H9 (cell line): ENCODE results near the gene CYGB. TPM values are rescaled to one million over a fixed set of nuclear protein-coding genes. Genes with fewer than 3 reads are reported as not detected.

Experiments
- DNase-seq: peaks from one replicate; pipeline ENCODE4 v3.0.0-alpha.2; 2017
- H2AFZ ChIP-seq: one replicate; pipeline ENCODE4 v1.6.1; 2013; ENCODE audit warnings: mild to moderate bottlenecking, low read length, control low read depth, moderate library complexity
- H2AK5ac ChIP-seq: 2 replicates; pipeline ENCODE4 v1.6.1; 2013; ENCODE audit warnings: low read length, control low read depth, mixed read lengths; ENCODE audit not compliant: insufficient read length
- H2BK120ac ChIP-seq: one replicate; pipeline ENCODE4 v1.6.1; 2013; ENCODE audit warnings: low read depth, mild to moderate bottlenecking, low read length, control low read depth, inconsistent platforms; ENCODE audit not compliant: poor library complexity, severe bottlenecking
- H2BK12ac ChIP-seq: 2 replicates; pipeline ENCODE4 v1.6.1; 2013; ENCODE audit warnings: low read length, control low read depth, mixed read lengths, low read depth; ENCODE audit not compliant: insufficient read length
- H2BK15ac ChIP-seq: 2 replicates; pipeline ENCODE4 v1.6.1; 2013; ENCODE audit warnings: low read depth, low read length, control low read depth
- H2BK20ac ChIP-seq: one replicate; pipeline ENCODE4 v1.6.1; 2013; ENCODE audit warnings: low read depth, mild to moderate bottlenecking, low read length, control low read depth, inconsistent platforms; ENCODE audit not compliant: poor library complexity, severe bottlenecking
- H2BK5ac ChIP-seq: 2 replicates; pipeline ENCODE4 v1.6.1; 2013; ENCODE audit warnings: low read length, control low read depth, mixed read lengths; ENCODE audit not compliant: insufficient read length
- H3K14ac ChIP-seq: 2 replicates; pipeline ENCODE4 v1.6.1; 2013; ENCODE audit warnings: low read length, control low read depth; ENCODE audit not compliant: insufficient read depth
- H3K18ac ChIP-seq: 2 replicates; pipeline ENCODE4 v1.6.1; 2013; ENCODE audit warnings: low read depth, mild to moderate bottlenecking, mixed read lengths, low read length, control low read depth; ENCODE audit not compliant: insufficient read length
- H3K23ac ChIP-seq: 2 replicates; pipeline ENCODE4 v1.6.1; 2013; ENCODE audit warnings: low read length, control low read depth, mixed read lengths, low read depth; ENCODE audit not compliant: insufficient read length
- H3K23me2 ChIP-seq: 2 replicates; pipeline ENCODE4 v1.6.1; 2013; ENCODE audit warnings: low read depth, mild to moderate bottlenecking, mixed read lengths, low read length, control low read depth; ENCODE audit not compliant: insufficient read length, poor library complexity, severe bottlenecking
- H3K27ac ChIP-seq: 2 replicates; pipeline ENCODE4 v1.5.1; 2013; ENCODE audit warnings: low read length, control low read depth, mixed read lengths, low read depth; ENCODE audit not compliant: insufficient read length
- H3K27me3 ChIP-seq: 2 replicates; pipeline ENCODE4 v1.6.1; 2013; ENCODE audit warnings: low read length, control low read depth, inconsistent platforms; ENCODE audit not compliant: insufficient read depth
- H3K4ac ChIP-seq: 2 replicates; pipeline ENCODE4 v1.6.1; 2013; ENCODE audit warnings: low read depth, mild to moderate bottlenecking, control low read depth, inconsistent platforms, low read length, moderate library complexity
- H3K4me1 ChIP-seq: 2 replicates; pipeline ENCODE4 v1.6.1; 2013; ENCODE audit warnings: low read length, control low read depth, inconsistent platforms; ENCODE audit not compliant: insufficient read depth
- H3K4me2 ChIP-seq: 2 replicates; pipeline ENCODE4 v1.6.1; 2013; ENCODE audit warnings: low read length, control low read depth, mixed read lengths; ENCODE audit not compliant: insufficient read length, insufficient read depth
- H3K56ac ChIP-seq: 2 replicates; pipeline ENCODE4 v1.6.1; 2013; ENCODE audit warnings: low read depth, mild to moderate bottlenecking, mixed read lengths, low read length, control low read depth; ENCODE audit not compliant: insufficient read length
- H3K79me1 ChIP-seq: 2 replicates; pipeline ENCODE4 v1.6.1; 2013; ENCODE audit warnings: low read depth, mild to moderate bottlenecking, moderate library complexity, low read length, control low read depth, inconsistent platforms; ENCODE audit not compliant: insufficient read depth, poor library complexity, severe bottlenecking
- H3K79me2 ChIP-seq: 2 replicates; pipeline ENCODE4 v1.6.1; 2013; ENCODE audit warnings: low read length, control low read depth, inconsistent platforms; ENCODE audit not compliant: insufficient read depth
- H3K9ac ChIP-seq: 2 replicates; pipeline ENCODE4 v1.6.1; 2013; ENCODE audit warnings: low read length, control low read depth, mixed read lengths; ENCODE audit not compliant: insufficient read length; ENCODE audit errors: extremely low read depth
- H3K9me3 ChIP-seq: one replicate; pipeline ENCODE4 v1.6.1; 2013; ENCODE audit warnings: low read depth, low read length, inconsistent platforms; ENCODE audit not compliant: control insufficient read depth
- H3T11ph ChIP-seq: one replicate; pipeline ENCODE4 v1.6.1; 2013; ENCODE audit warnings: mild to moderate bottlenecking, low read length, control low read depth, inconsistent platforms
- H4K20me1 ChIP-seq: one replicate; pipeline ENCODE4 v1.6.1; 2013; ENCODE audit not compliant: control insufficient read depth, insufficient read length, insufficient read depth
- H4K5ac ChIP-seq: 2 replicates; pipeline ENCODE4 v1.6.1; 2013; ENCODE audit warnings: low read depth, mild to moderate bottlenecking, mixed read lengths, low read length, control low read depth; ENCODE audit not compliant: insufficient read length
- H4K8ac ChIP-seq: replicated peaks from 2 replicates; pipeline ENCODE4 v1.6.1; 2013; ENCODE audit warnings: low read length, control low read depth, mixed read lengths, low read depth; ENCODE audit not compliant: insufficient read length
- H4K91ac ChIP-seq: 2 replicates; pipeline ENCODE4 v1.6.1; 2013; ENCODE audit warnings: low read depth, mild to moderate bottlenecking, moderate library complexity, mixed read lengths, low read length, control low read depth; ENCODE audit not compliant: insufficient read length
- H3K27ac Mint-ChIP-seq, 3 experiments: 2 replicates in 2 of 3; 3 replicates in 1 of 3; pipeline ENCODE4 v1.8.0; 2020 to 2021; ENCODE audit warnings: mixed read lengths in 3 of 3, mild to moderate bottlenecking in 1 of 3, moderate library complexity in 1 of 3
- H3K27me3 Mint-ChIP-seq: 2 replicates; pipeline ENCODE4 v1.8.0; 2021; ENCODE audit warnings: low read depth, mild to moderate bottlenecking, moderate library complexity, mixed read lengths
- H3K36me3 Mint-ChIP-seq, 3 experiments: 2 replicates in 2 of 3; 3 replicates in 1 of 3; pipeline ENCODE4 v1.8.0; 2020 to 2021; ENCODE audit warnings: low read depth in 3 of 3, mixed read lengths in 3 of 3; ENCODE audit not compliant: insufficient read depth in 1 of 3
- H3K4me1 Mint-ChIP-seq, 2 experiments: 2 replicates each; pipeline ENCODE4 v1.8.0; 2020; ENCODE audit warnings: mixed read lengths in 2 of 2
- H3K4me3 Mint-ChIP-seq, 2 experiments: 2 replicates in 1 of 2; 3 replicates in 1 of 2; pipeline ENCODE4 v1.8.0; 2020 to 2021; ENCODE audit warnings: mild to moderate bottlenecking in 2 of 2, mixed read lengths in 2 of 2, moderate library complexity in 1 of 2
- H3K9me3 Mint-ChIP-seq, 2 experiments: 2 replicates in 1 of 2; 3 replicates in 1 of 2; pipeline ENCODE4 v1.8.0; 2020; ENCODE audit warnings: mild to moderate bottlenecking in 2 of 2, mixed read lengths in 2 of 2, moderate library complexity in 1 of 2
- CTCF ChIP-seq: fragments of 200-600 bp; sonication (generic); conservative IDR thresholded peaks from 3 replicates; pipeline ENCODE4 v1.8.0; 2021; ENCODE audit warnings: antibody characterized with exemption, mild to moderate bottlenecking
- WGBS: extraction: QIAGEN DNeasy Blood & Tissue Kit; methylation state at CpG from one replicate; pipeline ENCODE4 v1.1.7; 2013; ENCODE audit warnings: missing lambda C conversion rate, low lambda C conversion rate, mixed read lengths; ENCODE audit not compliant: insufficient read length; ENCODE audit errors: extremely low coverage; 5-methylcytosine and 5-hydroxymethylcytosine counted together
- total RNA-seq: library from RNA; stranded (reverse); gene quantifications from 2 replicates; pipeline ENCODE4 v1.2.1, GENCODE V29; 2021

The CYGB gene
- total RNA-seq, 1 experiment from 2014 or later, result 2.4 TPM

GRCh38 chr17:76485569-76485968, 51.9 kb downstream of the CYGB start:
- Histone ChIP-seq H4K8ac (no peak overlapping the region), H2BK20ac (no peak overlapping the region), H3K79me2 (no peaks in the 10 kb centered on the region), H2AFZ (no peak overlapping the region), H3K27ac (no peak overlapping the region), H3K4me1 (no peaks in the 10 kb centered on the region), H3K23me2 (no peaks in the 10 kb centered on the region), H3K14ac (no peak overlapping the region), H4K5ac (no peak overlapping the region), H2BK5ac (no peak overlapping the region), H3K9ac (no peak overlapping the region), H3K56ac (no peak overlapping the region), H4K20me1 (no peaks in the 10 kb centered on the region), H2BK15ac (no peak overlapping the region), H3K4ac (no peak overlapping the region), H3K18ac (no peak overlapping the region), H2BK12ac (no peak overlapping the region), H3T11ph (no peak overlapping the region), H3K4me2 (no peak overlapping the region), H2AK5ac (no peak overlapping the region), H2BK120ac (no peak overlapping the region), H3K23ac (no peak overlapping the region), H3K27me3 (no peaks in the 10 kb centered on the region), H4K91ac (no peak overlapping the region), H3K9me3 (no peaks in the 10 kb centered on the region), H3K79me1 (no peaks in the 10 kb centered on the region)
- H3K27ac Mint-ChIP-seq, result no peak overlapping the region
- DNase-seq, result no peak
- peaks cover 2% of the 10 kb centered on the region; the same call in 1 of the 2 replicates for H3K27me3 Mint-ChIP-seq
- TF ChIP-seq CTCF, result no peak
- peaks cover 1 to 10% (median 10%) of the 10 kb centered on the region in 3 experiments; a peak in 4 of 7 replicates for H3K36me3 Mint-ChIP-seq
- no peaks in the 10 kb centered on the region for H3K9me3 Mint-ChIP-seq
- no CpG with 5 or more reads among the region's 11 CpGs for WGBS
- peaks cover under 1 to 8% of the 10 kb centered on the region in 2 experiments; a peak in 2 of 4 replicates for H3K4me1 Mint-ChIP-seq
- no peak overlapping the region for H3K4me3 Mint-ChIP-seq
